HCEC 1CT (cell line): ENCODE data around the gene ANKDD1A.

Experiments used
- DNase-seq: peaks from one replicate; pipeline ENCODE4 v3.0.0-alpha.2; 2017

The ANKDD1A gene

GRCh38 chr15:64926661-64927060 lies 15.0 kb downstream of the ANKDD1A start:
- DNase-seq = no peak

GRCh38 chr15:64928626-64929220 lies 17.0 kb downstream of the ANKDD1A start:
- DNase-seq = no peak

DNA sequence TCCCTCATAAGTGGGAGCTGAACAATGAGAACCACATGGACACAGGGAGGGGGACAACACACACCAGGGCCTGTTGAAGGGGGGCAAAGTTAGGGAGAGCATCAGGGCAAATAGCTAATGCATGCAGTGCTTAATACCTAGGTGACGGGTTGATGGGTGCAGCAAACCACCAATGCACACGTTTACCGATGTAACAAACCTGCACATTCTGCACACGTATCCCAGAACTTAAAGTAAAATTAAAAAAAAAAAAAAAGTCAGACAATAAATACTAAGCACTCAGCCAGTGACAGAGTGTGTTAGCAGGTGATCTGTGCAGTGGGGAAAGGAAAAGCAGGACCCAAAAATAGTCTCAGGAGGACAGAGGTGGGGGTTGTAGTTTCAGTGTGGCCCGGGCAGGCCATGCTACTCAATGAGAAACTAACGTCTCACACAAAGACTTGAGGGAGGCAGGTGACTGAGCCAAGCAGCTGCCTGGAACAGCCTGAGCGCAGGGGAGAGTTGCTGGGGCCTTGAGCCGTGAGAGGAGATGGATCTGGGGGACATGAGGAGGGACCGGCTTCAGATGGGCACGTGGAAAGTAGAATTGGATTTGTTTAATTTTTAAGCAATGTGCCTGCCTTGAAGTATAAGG lies 18.4 kb downstream of the ANKDD1A start:
- no peak for DNase-seq

- no peak for DNase-seq
Observed at GRCh38 chr15:64930778-64931371, 19.2 kb downstream of the ANKDD1A start.

DNA sequence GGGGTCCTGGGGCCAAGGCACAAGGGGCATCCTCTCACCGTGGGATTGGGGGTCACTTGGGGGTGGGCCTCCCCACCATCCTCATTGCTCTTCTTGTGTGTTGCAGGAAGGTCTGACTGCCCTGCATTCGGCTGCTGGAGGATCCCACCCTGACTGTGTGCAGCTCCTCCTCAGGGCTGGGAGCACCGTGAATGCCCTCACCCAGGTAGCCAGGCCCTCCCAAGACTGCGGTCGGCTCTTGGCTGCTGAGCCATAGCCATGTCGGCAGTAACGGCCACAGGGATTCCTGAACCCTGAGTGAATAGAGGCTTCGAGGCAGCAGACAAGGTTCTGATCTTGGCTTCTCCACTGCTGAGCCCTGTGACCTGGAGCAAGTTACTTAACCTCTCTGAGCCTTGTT lies 19.7 kb downstream of the ANKDD1A start:
- no peak for DNase-seq

DNA sequence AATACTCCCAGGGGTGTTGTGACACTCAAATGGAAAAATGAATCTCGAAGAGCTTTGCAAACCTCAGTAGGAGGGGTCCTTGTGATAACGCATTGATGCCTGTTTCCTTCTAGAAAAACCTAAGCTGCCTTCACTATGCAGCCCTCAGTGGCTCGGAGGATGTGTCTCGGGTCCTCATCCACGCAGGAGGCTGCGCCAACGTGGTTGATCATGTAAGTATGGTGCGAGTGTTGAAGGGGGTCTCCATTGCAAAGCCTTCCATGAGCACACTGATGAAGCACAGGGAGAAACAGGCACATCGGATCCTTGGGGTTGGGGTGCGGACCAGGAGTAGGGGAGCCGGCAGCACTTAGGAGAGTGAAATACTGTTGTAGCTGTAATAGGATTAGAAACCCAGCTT lies 22.3 kb downstream of the ANKDD1A start:
- DNase-seq = no peak

- DNase-seq = no peak
Observed at GRCh38 chr15:64938192-64938591, 26.5 kb downstream of the ANKDD1A start.

DNA sequence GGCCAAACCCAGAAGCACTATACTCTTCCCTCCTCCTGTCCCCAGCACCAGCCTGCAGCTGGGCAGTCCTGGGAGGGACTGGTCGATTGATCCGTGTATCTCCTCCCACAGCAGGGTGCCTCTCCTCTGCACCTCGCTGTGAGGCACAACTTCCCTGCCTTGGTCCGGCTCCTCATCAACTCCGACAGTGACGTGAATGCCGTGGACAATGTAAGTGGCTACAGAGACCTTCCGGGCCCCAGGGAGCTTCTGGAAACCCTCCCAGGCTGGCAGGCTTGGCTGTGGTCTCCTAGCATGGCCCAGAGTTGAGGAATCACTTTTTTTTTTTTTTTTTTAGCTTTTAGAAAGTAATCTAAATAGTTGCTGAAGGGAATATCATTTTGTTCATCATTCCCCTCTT lies 30.7 kb downstream of the ANKDD1A start:
- no peak for DNase-seq

DNA sequence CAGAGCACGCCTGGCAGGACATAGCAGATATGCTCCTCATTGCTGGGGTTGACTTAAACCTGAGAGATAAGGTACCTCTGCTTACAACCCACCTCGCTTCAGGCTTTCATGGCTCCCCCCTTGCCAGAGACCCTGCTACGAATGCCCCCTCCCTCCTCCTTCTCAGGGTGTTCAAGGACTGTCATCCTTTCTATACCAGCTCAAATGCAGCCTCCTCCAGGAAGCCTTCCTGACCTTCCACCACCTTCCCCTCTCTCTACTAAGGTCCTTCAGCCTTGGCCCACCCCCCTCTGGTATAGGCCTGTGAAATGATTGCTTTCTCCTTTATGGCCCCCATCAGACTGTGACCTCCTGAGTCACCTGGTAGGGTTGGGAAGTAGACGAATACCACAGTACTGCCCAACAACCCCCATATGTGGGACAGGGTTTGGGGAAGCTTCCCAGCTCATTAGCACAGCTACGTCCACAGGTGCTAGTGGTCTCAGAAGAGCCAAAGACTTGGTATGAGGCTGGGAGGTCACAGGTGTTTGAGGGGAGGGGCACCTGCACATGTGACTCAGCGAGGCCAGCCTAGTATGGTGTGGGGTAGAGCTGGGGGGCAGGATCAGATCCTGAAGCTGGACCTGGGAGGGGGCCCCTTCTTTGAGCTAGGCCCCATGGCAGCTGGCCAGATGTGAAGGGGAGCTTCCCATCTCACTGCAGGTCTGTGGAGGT lies 32.0 kb downstream of the ANKDD1A start:
- DNase-seq = no peak

- no peak for DNase-seq
Observed at GRCh38 chr15:64944961-64945360, 33.3 kb downstream of the ANKDD1A start.

- DNase-seq = no peak
Observed at GRCh38 chr15:64947211-64947610, 35.5 kb downstream of the ANKDD1A start.

DNA sequence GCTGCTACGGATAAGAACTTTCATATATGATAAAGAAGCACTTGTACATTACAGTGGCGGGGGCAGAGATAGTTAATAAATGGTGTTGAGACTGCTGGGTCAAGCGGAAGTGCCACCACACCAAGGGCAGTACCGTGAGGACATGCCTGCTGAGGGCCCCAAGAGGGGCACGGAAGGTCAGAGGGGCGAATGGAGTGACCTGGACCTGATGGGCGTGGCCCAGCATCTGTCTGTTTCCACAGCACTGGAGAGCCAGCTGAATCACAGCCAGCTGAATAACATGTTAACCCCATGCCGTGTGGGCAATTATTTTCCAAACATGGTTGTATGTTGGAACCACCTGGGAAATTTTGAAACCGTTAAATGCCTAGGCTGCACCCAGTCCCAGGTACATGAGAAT lies 37.2 kb downstream of the ANKDD1A start:
- DNase-seq = no peak

- no peak for DNase-seq
Observed at GRCh38 chr15:64949383-64950186, 37.9 kb downstream of the ANKDD1A start.

DNA sequence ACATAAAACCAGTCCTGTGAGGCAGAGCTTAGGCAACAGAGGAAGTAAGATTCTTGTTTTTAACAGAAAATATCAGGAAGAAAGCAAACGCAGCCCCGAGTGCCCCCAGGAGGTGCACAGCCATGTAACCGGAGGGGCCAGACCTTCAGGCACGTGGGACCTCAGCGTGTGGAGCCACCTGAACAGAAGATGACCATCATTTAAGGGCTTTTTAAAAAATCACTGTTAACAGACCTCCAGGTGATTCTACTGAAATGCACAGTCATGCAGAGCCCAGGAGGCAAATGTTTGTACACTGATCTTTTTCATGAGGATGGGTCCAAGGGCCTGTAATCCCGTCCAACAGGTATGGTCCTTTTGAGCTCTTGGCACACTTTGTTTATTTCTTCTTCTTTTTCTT lies 39.2 kb downstream of the ANKDD1A start:
- no peak for DNase-seq

- DNase-seq = no peak
Observed at GRCh38 chr15:64951777-64952418, 40.2 kb downstream of the ANKDD1A start.

DNA sequence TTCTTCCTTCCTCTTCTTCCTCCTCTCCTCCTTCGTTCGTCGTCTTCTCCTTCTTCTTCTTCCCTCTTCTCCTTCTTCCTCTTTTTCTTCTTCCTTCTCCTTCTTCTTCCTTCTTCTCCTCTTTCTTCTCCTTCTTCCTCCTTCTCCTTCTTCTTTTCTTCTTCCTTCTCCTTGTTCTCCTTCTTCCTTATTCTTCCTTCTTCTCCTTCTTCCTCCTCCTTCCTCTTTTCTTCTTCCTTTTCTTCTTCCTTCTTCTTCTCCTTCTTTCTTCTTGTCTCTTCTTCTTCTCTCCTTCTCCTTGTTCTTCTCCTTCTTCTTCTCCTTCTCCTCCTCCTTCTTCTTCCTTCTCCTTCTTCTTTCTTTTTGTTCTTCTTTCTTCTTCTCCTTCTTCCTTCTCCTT lies 42.7 kb downstream of the ANKDD1A start:
- DNase-seq = no peak

DNA sequence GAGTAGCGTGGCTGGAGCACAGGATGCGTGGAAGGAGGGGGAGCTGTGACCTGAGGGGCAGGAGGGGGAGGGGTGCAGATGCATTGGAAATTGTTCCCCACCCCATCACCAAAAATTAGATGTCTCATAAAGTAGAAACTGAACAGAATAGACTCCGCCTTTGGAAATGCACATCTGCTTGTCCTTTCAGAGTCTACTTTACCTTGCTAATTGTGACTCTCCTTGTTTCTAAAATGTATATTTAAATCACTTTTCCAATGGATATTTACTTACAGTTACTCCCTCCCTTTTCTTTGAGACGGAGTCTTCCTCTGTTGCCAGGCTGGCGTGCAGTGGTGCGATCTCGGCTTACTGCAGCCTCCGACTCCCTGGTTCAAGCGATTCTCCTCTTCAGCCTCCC lies 47.4 kb downstream of the ANKDD1A start:
- no peak for DNase-seq

DNA sequence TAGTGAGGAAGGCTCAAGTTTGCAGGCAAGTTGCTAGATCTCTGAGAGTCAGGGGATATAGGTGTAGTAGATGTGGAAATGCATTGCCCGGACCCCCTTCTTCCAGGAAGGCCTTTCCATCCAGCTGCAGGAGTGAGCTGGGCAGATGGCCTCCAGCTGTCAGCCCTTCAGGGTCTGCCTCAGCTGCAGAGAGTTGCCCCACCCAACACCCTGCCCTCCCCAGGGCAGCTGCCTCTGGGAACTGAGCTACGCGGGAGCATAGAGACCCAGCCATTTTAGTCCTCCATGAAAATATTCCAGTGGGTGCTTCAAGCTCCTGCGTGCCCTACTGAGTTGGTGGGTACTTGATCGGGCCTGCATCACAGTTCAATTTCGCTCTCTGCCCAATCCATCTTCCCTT lies 48.5 kb downstream of the ANKDD1A start:
- DNase-seq = no peak

DNA sequence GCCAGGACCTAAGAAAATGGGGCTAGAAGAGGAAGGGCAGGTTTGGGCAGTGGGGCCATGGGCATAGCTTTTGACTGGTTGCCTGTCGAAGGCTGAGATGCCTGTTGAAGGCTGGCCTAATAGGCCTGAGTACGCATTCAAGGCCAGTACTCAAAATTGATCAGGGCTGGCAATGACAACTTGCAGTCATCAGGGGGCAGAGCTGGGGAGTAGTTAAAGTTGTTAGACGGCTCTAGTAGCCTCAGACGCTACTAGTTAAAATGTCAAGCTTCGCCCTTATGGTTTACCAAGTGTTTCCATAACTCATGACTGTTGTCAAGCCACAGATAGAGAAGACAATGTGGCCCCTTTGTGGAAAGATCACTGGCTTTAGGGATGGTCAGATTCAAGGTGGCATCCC lies 49.3 kb downstream of the ANKDD1A start:
- DNase-seq = no peak

DNA sequence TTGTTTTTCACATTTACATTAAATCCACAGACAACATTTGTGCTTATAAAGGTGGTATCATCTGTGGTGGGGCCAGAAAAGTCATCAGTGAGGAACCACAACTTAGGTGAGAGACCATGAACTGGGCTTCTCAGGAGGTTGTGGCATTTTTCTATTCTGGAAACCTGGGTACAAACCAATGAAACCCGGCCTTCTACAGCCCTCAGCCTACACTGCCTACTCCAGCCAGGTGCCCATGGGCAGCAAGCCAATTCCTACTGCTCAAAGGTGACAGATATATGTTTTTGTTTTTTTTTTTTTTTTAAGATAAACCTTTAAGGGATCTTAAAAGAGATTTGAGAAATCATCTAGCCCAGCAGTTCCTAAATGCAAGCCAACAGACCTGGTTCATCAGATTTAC lies 57.7 kb downstream of the ANKDD1A start:
- DNase-seq = no peak

DNA sequence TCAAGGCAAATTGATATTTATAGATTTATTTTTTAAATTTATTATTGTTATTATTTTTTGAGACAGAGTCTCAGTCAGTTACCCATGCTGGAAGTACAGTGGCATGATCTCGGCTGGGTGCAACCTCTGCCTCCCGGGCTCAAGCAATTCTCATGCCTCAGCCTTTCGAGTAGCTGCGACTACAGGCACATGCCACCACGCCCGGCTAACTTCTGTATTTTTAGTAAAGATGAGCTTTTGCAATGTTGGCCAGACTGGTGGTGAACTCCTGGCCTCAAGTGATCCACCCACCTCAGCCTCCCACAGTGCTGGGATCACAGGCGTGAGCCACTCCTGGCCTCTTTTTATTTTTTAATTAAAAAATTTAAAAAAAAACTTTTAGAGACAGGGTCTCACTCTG lies 59.0 kb downstream of the ANKDD1A start:
- DNase-seq = no peak

- DNase-seq = no peak
Observed at GRCh38 chr15:64975390-64975789, 63.7 kb downstream of the ANKDD1A start.

DNA sequence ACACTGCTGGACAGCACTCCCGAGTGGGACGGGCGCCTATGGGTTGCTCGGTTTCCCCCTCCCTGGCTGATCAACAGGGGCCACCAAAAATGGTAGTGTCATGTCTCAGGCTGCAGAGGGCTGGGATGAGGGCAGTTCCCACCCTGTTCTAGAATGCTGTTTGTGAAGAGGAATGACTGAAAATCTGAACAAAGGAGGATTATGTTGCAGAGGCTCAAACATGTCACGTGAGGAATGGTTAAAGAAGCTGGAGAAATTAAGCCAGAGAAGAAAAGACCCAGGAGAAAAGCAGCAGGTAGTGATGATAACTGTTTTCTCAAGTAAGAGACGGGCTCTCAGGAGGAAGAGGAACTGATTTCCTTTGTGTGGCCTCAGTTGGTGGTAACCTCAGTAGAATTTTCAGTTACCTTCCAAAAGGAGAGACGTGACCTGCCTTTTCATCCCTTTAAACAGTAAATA lies 67.6 kb downstream of the ANKDD1A start:
- DNase-seq = no peak
